Spleen (tissue), 7 donors: ENCODE data around the gene ITGAV.

ENCODE experiments used
- POLR2A ChIP-seq, 3 donors: fragments of 450-650 bp; IDR thresholded peaks; one replicate each; pipeline ENCODE4 v1.5.1; 2017; ENCODE audit warnings: antibody characterized with exemption in 3 of 3, mild to moderate bottlenecking in 1 of 3
- TF ChIP-seq, protein P1 (sequence below), 11 experiments: fragments of 200-600 bp in 7 of 11; fragments of 450-650 bp in 4 of 11; sonication (generic) in 4 of 11; IDR thresholded peaks in 8 of 11; conservative IDR thresholded peaks in 3 of 11; 1 replicate in 7 of 11; 2 replicates in 4 of 11; pipeline versions ENCODE4 v1.4.0 to v1.8.0; 2016 to 2021; ENCODE audit warnings: antibody characterized with exemption in 11 of 11, inconsistent platforms in 4 of 11, mild to moderate bottlenecking in 1 of 11
- donor health status: DM: no; HTN: no; CAD: no; lungs with moderate emphysema.
- donor health status: DM: no; HTN: no; CAD: no.
- donor health status: DM: no; HTN: no; CAD: no.

DNA sequence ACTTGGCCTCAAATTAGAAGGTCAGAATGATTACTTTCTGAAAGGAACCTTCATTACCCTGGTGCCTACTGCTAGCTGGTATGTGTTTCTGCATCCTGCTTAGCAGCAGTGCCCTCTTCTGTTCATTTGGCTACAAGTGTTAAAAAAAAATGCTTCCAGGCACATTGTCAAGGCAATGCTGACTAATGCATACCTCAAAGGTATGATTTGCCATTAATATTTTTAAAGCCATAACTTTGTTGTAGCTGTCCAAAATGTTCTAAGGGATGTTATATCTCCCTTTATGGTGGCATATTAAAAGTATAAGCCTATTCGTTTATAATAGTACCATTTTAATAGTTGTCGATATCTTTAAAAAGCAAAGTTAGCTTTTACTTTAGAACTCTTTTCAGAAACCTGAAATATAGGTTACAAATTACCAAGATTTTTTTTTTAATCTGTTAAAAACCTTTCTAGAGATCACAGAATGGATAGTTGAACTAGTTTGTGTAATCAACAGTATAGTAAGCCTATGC is 52.0 kb downstream of the ITGAV start:
- TF ChIP-seq, protein P1, sequence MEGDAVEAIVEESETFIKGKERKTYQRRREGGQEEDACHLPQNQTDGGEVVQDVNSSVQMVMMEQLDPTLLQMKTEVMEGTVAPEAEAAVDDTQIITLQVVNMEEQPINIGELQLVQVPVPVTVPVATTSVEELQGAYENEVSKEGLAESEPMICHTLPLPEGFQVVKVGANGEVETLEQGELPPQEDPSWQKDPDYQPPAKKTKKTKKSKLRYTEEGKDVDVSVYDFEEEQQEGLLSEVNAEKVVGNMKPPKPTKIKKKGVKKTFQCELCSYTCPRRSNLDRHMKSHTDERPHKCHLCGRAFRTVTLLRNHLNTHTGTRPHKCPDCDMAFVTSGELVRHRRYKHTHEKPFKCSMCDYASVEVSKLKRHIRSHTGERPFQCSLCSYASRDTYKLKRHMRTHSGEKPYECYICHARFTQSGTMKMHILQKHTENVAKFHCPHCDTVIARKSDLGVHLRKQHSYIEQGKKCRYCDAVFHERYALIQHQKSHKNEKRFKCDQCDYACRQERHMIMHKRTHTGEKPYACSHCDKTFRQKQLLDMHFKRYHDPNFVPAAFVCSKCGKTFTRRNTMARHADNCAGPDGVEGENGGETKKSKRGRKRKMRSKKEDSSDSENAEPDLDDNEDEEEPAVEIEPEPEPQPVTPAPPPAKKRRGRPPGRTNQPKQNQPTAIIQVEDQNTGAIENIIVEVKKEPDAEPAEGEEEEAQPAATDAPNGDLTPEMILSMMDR (IDR thresholded peaks at IDR 0.05 in 8 of 11, conservative IDR thresholded peaks at IDR 0.05 in 3 of 11) = peak in 10 of 11 experiments; percentile 5 to 68 (median 56)
- no peak for TF ChIP-seq POLR2A (IDR thresholded peaks at IDR 0.05)
